ENCODE data around the gene BTBD9.

DNA sequence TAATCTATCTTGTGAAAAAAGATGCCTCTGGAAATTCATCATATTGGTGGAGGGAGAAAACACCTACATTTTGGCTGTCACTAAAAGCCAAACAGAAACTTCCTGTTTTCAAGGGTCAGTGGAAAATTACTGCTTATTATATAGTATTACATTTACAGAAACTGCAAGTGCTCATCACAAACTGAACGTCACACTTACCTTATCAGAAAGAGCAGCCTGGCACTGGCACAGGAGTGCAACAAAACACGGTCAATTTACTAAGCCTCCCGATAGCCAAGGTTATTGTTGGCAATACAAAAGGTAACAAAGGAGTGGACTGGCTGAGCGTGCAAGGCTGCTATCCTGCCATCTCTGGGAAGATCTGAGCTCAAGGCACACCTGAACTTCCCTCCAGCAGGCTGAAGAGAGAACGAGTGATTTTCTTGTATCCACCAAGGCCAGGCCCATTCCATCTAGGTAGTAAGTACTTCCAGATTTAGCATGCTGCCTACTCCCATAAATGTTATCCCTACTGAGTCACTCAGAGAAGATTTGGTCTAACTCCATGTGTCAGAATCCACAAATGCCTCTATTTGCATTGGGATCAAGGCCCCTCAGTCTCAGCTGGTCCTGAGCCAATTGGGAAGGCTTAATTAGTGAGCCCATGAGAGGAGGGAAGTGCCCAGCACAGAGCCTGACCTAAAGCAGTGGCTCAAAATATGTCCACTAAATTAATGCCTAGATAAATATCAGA lies 399.8 kb downstream of the BTBD9 start:
- TF ChIP-seq, protein P1, sequence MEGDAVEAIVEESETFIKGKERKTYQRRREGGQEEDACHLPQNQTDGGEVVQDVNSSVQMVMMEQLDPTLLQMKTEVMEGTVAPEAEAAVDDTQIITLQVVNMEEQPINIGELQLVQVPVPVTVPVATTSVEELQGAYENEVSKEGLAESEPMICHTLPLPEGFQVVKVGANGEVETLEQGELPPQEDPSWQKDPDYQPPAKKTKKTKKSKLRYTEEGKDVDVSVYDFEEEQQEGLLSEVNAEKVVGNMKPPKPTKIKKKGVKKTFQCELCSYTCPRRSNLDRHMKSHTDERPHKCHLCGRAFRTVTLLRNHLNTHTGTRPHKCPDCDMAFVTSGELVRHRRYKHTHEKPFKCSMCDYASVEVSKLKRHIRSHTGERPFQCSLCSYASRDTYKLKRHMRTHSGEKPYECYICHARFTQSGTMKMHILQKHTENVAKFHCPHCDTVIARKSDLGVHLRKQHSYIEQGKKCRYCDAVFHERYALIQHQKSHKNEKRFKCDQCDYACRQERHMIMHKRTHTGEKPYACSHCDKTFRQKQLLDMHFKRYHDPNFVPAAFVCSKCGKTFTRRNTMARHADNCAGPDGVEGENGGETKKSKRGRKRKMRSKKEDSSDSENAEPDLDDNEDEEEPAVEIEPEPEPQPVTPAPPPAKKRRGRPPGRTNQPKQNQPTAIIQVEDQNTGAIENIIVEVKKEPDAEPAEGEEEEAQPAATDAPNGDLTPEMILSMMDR (IDR thresholded peaks at IDR 0.05) = no peak
- no peak for TF ChIP-seq EZH2 (IDR thresholded peaks at IDR 0.05; ENCODE audit: borderline replicate concordance, insufficient read depth, low read depth, low read length, poor library complexity, severe bottlenecking)

All from B cell (primary cell).